Loucy (cell line): ENCODE measurements around the gene SYNGR3.

Experiments used
- H2AFZ ChIP-seq: fragments of 200-600 bp; sonication (generic); 2 replicates; pipeline ENCODE4 v1.6.0; 2016; ENCODE audit warnings: antibody characterized with exemption, mild to moderate bottlenecking, low read length, moderate library complexity
- H3F3A ChIP-seq: fragments of 200-600 bp; 2 replicates; pipeline ENCODE4 v1.6.0; 2016; ENCODE audit warnings: antibody characterized with exemption, low read depth, mild to moderate bottlenecking
- H3K27me3 ChIP-seq: fragments of 200-600 bp; sonication (generic); 2 replicates; pipeline ENCODE4 v1.6.1; 2014; ENCODE audit warnings: low read length, mild to moderate bottlenecking; ENCODE audit not compliant: insufficient read depth, poor library complexity, severe bottlenecking
- H3K36me3 ChIP-seq: fragments of 200-600 bp; sonication (generic); 2 replicates; pipeline ENCODE4 v1.6.1; 2016; ENCODE audit warnings: low read length; ENCODE audit not compliant: insufficient read depth
- H3K4me1 ChIP-seq: fragments of 200-600 bp; sonication (generic); 2 replicates; pipeline ENCODE4 v1.5.1; 2014; ENCODE audit warnings: low read length, mild to moderate bottlenecking; ENCODE audit not compliant: insufficient read depth, poor library complexity, severe bottlenecking
- H3K4me2 ChIP-seq: fragments of 200-600 bp; sonication (generic); 2 replicates; pipeline ENCODE4 v1.6.0; 2014; ENCODE audit warnings: antibody characterized with exemption, low read length, low read depth, mild to moderate bottlenecking; ENCODE audit not compliant: poor library complexity, severe bottlenecking
- H3K4me3 ChIP-seq: fragments of 200-600 bp; sonication (generic); 2 replicates; pipeline ENCODE4 v1.5.1; 2014; ENCODE audit warnings: low read length, mild to moderate bottlenecking, mixed read lengths; ENCODE audit not compliant: poor library complexity, severe bottlenecking
- H3K79me2 ChIP-seq: fragments of 200-600 bp; sonication (generic); 2 replicates; pipeline ENCODE4 v1.6.1; 2014; ENCODE audit warnings: low read length; ENCODE audit not compliant: insufficient read depth
- H3K9ac ChIP-seq: fragments of 200-600 bp; sonication (generic); 2 replicates; pipeline ENCODE4 v1.6.0; 2014; ENCODE audit warnings: mild to moderate bottlenecking, low read depth, low read length, moderate library complexity; ENCODE audit not compliant: poor library complexity, severe bottlenecking
- H3K9me2 ChIP-seq: fragments of 200-600 bp; sonication (generic); replicated peaks from 2 replicates; pipeline ENCODE4 v1.6.1; 2016; ENCODE audit warnings: low read depth, low read length, mixed read lengths
- H3K9me3 ChIP-seq: fragments of 200-600 bp; sonication (generic); 2 replicates; pipeline ENCODE4 v1.6.1; 2014; ENCODE audit warnings: mild to moderate bottlenecking, antibody characterized with exemption, low read length, low read depth; ENCODE audit not compliant: insufficient read depth
- H4K20me1 ChIP-seq: fragments of 200-600 bp; sonication (generic); 2 replicates; pipeline ENCODE4 v1.6.0; 2014; ENCODE audit warnings: antibody characterized with exemption, low read length, mild to moderate bottlenecking; ENCODE audit not compliant: insufficient read depth, poor library complexity, severe bottlenecking
- EZH2phosphoT487 ChIP-seq: fragments of 200-600 bp; IDR thresholded peaks from 2 replicates; pipeline ENCODE4 v1.6.1; 2018; ENCODE audit warnings: antibody characterized with exemption, mild to moderate bottlenecking, moderate library complexity, borderline replicate concordance
- TF ChIP-seq, protein P1 (sequence below): fragments of 200-600 bp; sonication (generic); conservative IDR thresholded peaks from 2 replicates; pipeline ENCODE4 v1.5.1; 2014; ENCODE audit warnings: mild to moderate bottlenecking, antibody characterized with exemption, low read length

Gene SYNGR3

GRCh38 chr16:1979271-1980029, 10.3 kb upstream of the SYNGR3 start:
- H3K4me2 ChIP-seq, result no peak overlapping the region
- H3K4me1 ChIP-seq, result no peaks in the 10 kb centered on the region
- H3K79me2 ChIP-seq, result peaks cover 2% of the 10 kb centered on the region; the same call in 1 of the 2 replicates
- H4K20me1 ChIP-seq, result no peaks in the 10 kb centered on the region
- no peaks in the 10 kb centered on the region for H3F3A ChIP-seq
- H3K9ac ChIP-seq, result no peak overlapping the region
- H3K4me3 ChIP-seq, result no peak overlapping the region
- no peaks in the 10 kb centered on the region for H3K9me3 ChIP-seq
- no peaks in the 10 kb centered on the region for H3K27me3 ChIP-seq
- no peaks in the 10 kb centered on the region for H3K9me2 ChIP-seq
- no peak overlapping the region for H2AFZ ChIP-seq
- H3K36me3 ChIP-seq, result no peaks in the 10 kb centered on the region
- no peak for TF ChIP-seq EZH2phosphoT487

DNA sequence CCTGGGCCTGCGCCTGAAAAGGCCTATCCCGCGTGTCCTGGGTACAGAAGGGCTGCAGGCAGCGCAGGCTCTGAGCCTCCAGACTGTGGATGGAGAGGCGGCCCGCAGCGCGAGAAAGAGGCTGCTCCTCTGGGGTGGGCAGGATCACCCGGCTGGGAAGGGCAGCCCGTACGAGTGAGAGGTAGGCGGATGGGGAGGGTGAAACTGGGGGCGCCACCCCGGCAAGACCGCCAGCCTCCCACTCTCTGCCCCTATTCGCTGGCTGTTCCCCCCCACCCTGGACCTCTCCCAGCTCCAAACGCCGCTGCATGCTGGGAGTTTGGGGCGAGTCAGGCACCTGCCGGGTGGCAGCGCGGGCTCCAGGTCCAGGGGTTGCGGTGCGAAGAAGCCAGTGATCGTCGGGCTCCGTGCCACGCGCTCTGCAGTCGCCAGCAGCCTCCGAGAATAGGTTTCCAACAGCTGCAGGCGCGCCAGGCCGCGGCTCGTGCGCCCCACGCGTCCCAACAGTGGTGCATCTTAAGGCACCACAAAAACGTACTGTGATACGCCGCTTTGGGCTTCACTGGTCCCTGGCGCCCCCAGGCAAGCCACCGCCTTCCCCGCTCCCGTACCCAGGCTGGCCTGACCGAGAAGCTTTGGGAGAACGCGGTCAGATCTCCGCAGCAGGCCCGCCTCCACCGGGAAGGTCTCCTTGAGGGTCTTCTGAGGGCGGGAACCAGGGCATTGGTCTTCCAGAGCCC, 9.6 kb upstream of the SYNGR3 start:
- Histone ChIP-seq H3F3A (no peaks in the 10 kb centered on the region), H3K4me3 (no peak overlapping the region), H3K9me3 (no peaks in the 10 kb centered on the region), H3K9me2 (no peaks in the 10 kb centered on the region), H3K36me3 (no peaks in the 10 kb centered on the region), H3K4me1 (no peaks in the 10 kb centered on the region), H2AFZ (no peak overlapping the region), H3K27me3 (no peaks in the 10 kb centered on the region), H4K20me1 (no peaks in the 10 kb centered on the region), H3K9ac (no peak overlapping the region), H3K4me2 (no peak overlapping the region), H3K79me2 (peaks cover 10% of the 10 kb centered on the region)
- TF ChIP-seq EZH2phosphoT487, result no peak
- TF ChIP-seq, protein P1, sequence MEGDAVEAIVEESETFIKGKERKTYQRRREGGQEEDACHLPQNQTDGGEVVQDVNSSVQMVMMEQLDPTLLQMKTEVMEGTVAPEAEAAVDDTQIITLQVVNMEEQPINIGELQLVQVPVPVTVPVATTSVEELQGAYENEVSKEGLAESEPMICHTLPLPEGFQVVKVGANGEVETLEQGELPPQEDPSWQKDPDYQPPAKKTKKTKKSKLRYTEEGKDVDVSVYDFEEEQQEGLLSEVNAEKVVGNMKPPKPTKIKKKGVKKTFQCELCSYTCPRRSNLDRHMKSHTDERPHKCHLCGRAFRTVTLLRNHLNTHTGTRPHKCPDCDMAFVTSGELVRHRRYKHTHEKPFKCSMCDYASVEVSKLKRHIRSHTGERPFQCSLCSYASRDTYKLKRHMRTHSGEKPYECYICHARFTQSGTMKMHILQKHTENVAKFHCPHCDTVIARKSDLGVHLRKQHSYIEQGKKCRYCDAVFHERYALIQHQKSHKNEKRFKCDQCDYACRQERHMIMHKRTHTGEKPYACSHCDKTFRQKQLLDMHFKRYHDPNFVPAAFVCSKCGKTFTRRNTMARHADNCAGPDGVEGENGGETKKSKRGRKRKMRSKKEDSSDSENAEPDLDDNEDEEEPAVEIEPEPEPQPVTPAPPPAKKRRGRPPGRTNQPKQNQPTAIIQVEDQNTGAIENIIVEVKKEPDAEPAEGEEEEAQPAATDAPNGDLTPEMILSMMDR, result no peak

GRCh38 chr16:1980770-1981087, 9.0 kb upstream of the SYNGR3 start:
- H3K4me1 ChIP-seq, result no peaks in the 10 kb centered on the region
- H3K9me2 ChIP-seq, result no peaks in the 10 kb centered on the region
- no peak overlapping the region for H2AFZ ChIP-seq
- no peaks in the 10 kb centered on the region for H4K20me1 ChIP-seq
- H3F3A ChIP-seq, result no peaks in the 10 kb centered on the region
- no peak for TF ChIP-seq EZH2phosphoT487
- no peak overlapping the region for H3K4me3 ChIP-seq
- H3K9me3 ChIP-seq, result no peaks in the 10 kb centered on the region
- no peaks in the 10 kb centered on the region for H3K27me3 ChIP-seq
- peaks cover 15% of the 10 kb centered on the region for H3K79me2 ChIP-seq
- H3K36me3 ChIP-seq, result no peaks in the 10 kb centered on the region
- no peak overlapping the region for H3K9ac ChIP-seq
- H3K4me2 ChIP-seq, result no peak overlapping the region

DNA sequence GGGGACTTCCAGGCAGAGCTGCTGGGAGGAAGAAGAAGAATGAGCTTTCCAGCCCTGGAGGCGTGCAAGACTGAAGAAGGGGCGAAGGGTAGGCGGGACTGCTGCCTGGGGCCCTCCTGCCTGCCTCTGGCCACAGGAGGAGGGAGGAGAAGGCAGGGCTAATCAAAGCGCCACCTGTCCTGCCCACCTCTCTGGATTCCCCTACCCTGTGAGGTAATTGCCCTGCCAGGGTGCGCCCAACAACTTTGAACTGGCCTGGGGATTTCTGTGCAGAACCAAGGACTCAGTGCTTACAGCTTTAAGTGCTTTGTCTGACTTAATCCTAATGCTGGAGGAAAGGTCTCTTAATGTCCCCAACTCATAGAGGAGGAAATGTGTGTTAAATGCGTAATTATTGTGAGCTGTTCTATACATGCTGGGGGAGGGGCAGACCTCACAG, 8.4 kb upstream of the SYNGR3 start, which contains the start of gene NOXO1:
NOXO1 (minus strand) TSS at position 72 of the 439 bp plus-strand sequence. CDS start 290 bp downstream, outside the sequence.
- Histone ChIP-seq H3K9ac (no peak within 1 kb of the TSS), H3K4me3 (no peak within 1 kb of the TSS), H3F3A (no peaks in the 10 kb centered on the region), H3K27me3 (no peaks in the 10 kb centered on the region), H3K9me2 (no peaks in the 10 kb centered on the region), H3K9me3 (no peaks in the 10 kb centered on the region), H3K79me2 (peaks cover 21% of the 10 kb centered on the region), H4K20me1 (no peaks in the 10 kb centered on the region), H2AFZ (no peak within 1 kb of the TSS), H3K4me2 (no peak within 1 kb of the TSS), H3K4me1 (no peaks in the 10 kb centered on the region), H3K36me3 (no peaks in the 10 kb centered on the region; the same call in 1 of the 2 replicates)
- TF ChIP-seq, protein P1, result no peak
- no peak for TF ChIP-seq EZH2phosphoT487
